Osteoblast (primary cell): Measurements from ENCODE around the gene SLC5A10. TPM values are rescaled to one million over a fixed set of nuclear protein-coding genes. Genes with fewer than 3 reads are reported as not detected.
A peak's percentile ranks its signal among the peaks of the same experiment; 100 is the strongest.
"Not testable (repeated sequence)": the region's sequence is repeated elsewhere in the genome, so short reads cannot be mapped to it uniquely, and the experiment has no call there.

Experiments used
- DNase-seq: peaks from one replicate; pipeline ENCODE4 v3.0.0; 2011; ENCODE audit warnings: low spot score, mixed read lengths; ENCODE audit not compliant: insufficient read length; ENCODE audit errors: missing footprints
- H2AFZ ChIP-seq: 2 replicates; pipeline ENCODE4 v1.6.0; 2011; ENCODE audit warnings: mild to moderate bottlenecking, low read length
- H3K27ac ChIP-seq: 2 replicates; pipeline ENCODE4 v1.5.1; 2011; ENCODE audit warnings: mild to moderate bottlenecking, low read depth, low read length, moderate library complexity
- H3K27me3 ChIP-seq: 2 replicates; pipeline ENCODE4 v1.6.0; 2012; ENCODE audit warnings: mild to moderate bottlenecking, control low read depth, inconsistent platforms, low read length, moderate library complexity; ENCODE audit not compliant: insufficient read depth
- H3K36me3 ChIP-seq: 2 replicates; pipeline ENCODE4 v1.5.1; 2011; ENCODE audit warnings: mild to moderate bottlenecking, low read length, control low read depth, moderate library complexity; ENCODE audit not compliant: insufficient read depth
- H3K4me1 ChIP-seq: 2 replicates; pipeline ENCODE4 v1.5.1; 2011; ENCODE audit warnings: mild to moderate bottlenecking, low read length, control low read depth, moderate library complexity; ENCODE audit not compliant: insufficient read depth
- H3K4me2 ChIP-seq: 2 replicates; pipeline ENCODE4 v1.6.0; 2011; ENCODE audit warnings: mild to moderate bottlenecking, low read length; ENCODE audit not compliant: insufficient read depth
- H3K4me3 ChIP-seq: fragments of 200-600 bp; sonication (generic); 3 replicates; pipeline ENCODE4 v1.5.1; 2012; ENCODE audit warnings: mild to moderate bottlenecking, low read length, inconsistent platforms; ENCODE audit not compliant: insufficient read depth
- H3K79me2 ChIP-seq: 2 replicates; pipeline ENCODE4 v1.6.0; 2012; ENCODE audit warnings: mild to moderate bottlenecking, low read length, control low read depth, inconsistent platforms; ENCODE audit not compliant: insufficient read depth
- H3K9me3 ChIP-seq: 2 replicates; pipeline ENCODE4 v1.5.1; 2011; ENCODE audit warnings: low read depth, low read length, control low read depth
- H4K20me1 ChIP-seq: 2 replicates; pipeline ENCODE4 v1.6.0; 2012; ENCODE audit warnings: mild to moderate bottlenecking, low read length, control low read depth; ENCODE audit not compliant: insufficient read depth
- total RNA-seq: library from RNA; depleted of rRNA; stranded (reverse); fragments of >200 nt; gene quantifications from 2 replicates; pipeline ENCODE4 v1.2.3, GENCODE V29; 2012
- TF ChIP-seq, protein P1 (sequence below): IDR thresholded peaks from 2 replicates; pipeline ENCODE4 v1.5.1; 2011; ENCODE audit warnings: mild to moderate bottlenecking, low read depth, low read length, moderate library complexity; ENCODE audit errors: extremely low read depth

SLC5A10 gene
- total RNA-seq, 1 donor = not detected

DNA sequence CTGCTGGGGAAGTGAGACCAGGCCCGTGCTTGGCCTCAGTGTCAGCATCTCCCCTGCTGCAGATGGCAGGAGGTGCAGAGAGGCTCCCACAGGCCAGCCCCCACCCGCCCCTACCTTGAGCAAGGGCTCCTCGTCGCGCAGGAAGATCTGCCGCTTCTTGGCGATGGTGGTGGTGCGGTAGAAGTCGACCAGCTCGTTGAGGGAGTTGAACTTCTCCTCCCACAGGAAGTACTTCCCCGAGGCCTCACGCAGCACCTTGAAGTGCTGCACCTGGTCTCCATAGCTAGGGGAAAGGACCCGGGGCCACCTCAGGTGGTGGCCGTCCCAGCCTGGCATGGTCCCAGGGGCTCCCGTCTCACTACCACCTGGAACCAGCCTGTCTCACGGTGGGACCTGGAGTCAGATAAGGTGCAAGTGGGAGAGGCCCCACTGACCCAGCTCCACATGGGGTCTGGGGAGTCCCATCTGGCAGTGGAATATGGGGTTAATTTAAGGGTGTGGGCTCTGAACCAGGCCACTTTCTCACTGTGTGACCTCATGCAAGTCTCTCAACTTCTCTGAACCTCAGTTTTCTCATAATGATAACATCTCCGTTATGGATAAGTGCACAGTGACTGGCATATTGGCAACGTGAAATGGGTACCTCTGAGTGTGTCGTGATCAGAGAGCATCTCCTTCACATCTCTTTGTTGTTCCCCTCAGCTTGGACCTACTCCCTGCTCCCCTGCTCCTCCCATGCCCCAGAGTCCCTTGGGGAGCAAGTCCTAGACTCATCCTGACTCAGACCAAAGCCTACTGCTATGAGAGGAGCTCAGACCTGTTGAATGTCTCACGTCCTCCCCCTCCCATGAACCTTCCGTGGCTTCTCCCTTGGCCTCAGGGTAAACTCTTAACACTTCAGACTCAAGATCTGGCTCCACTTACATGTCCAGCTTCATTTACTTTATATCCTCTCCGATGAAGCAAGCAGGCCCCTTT is 72.4 kb downstream of the SLC5A10 start:
- peak; percentile 97 for DNase-seq
- no peak overlapping the region for H3K4me2 ChIP-seq
- no peak overlapping the region for H3K27ac ChIP-seq
- H3K4me3 ChIP-seq = no peak overlapping the region
- no peak overlapping the region for H2AFZ ChIP-seq
- no peaks in the 10 kb centered on the region for H3K36me3 ChIP-seq
- no peaks in the 10 kb centered on the region for H3K4me1 ChIP-seq
- no peaks in the 10 kb centered on the region for H3K9me3 ChIP-seq
- H3K27me3 ChIP-seq = no peaks in the 10 kb centered on the region
- no peaks in the 10 kb centered on the region for H4K20me1 ChIP-seq
- TF ChIP-seq, protein P1, sequence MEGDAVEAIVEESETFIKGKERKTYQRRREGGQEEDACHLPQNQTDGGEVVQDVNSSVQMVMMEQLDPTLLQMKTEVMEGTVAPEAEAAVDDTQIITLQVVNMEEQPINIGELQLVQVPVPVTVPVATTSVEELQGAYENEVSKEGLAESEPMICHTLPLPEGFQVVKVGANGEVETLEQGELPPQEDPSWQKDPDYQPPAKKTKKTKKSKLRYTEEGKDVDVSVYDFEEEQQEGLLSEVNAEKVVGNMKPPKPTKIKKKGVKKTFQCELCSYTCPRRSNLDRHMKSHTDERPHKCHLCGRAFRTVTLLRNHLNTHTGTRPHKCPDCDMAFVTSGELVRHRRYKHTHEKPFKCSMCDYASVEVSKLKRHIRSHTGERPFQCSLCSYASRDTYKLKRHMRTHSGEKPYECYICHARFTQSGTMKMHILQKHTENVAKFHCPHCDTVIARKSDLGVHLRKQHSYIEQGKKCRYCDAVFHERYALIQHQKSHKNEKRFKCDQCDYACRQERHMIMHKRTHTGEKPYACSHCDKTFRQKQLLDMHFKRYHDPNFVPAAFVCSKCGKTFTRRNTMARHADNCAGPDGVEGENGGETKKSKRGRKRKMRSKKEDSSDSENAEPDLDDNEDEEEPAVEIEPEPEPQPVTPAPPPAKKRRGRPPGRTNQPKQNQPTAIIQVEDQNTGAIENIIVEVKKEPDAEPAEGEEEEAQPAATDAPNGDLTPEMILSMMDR = no peak
- H3K79me2 ChIP-seq = no peaks in the 10 kb centered on the region

DNA sequence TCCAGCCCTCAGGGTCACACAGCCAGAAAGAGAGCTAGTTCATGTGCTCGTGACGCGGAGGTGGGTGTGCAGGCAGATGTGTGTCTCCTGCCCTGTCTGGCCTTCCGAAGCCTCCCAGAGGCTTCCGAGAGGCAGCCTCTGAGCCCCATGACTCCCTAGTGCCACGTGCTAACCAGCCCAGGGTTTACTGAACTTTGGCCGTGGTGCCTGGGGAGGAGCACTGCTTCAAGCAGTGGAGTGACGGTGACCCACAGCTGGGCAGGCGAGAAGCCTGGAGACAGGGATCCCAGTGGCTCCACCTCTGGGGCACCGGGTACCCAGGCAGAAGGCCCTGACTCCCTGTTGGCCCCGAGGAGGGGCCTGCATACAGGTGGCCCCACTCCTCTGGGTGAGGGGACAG is 76.7 kb downstream of the SLC5A10 start:
- not testable (repeated sequence) for H3K27ac ChIP-seq, H3K4me3 ChIP-seq, H3K4me2 ChIP-seq, H3K9me3 ChIP-seq, H3K27me3 ChIP-seq, H3K79me2 ChIP-seq, H3K36me3 ChIP-seq, DNase-seq, H4K20me1 ChIP-seq, H3K4me1 ChIP-seq, H2AFZ ChIP-seq

DNA sequence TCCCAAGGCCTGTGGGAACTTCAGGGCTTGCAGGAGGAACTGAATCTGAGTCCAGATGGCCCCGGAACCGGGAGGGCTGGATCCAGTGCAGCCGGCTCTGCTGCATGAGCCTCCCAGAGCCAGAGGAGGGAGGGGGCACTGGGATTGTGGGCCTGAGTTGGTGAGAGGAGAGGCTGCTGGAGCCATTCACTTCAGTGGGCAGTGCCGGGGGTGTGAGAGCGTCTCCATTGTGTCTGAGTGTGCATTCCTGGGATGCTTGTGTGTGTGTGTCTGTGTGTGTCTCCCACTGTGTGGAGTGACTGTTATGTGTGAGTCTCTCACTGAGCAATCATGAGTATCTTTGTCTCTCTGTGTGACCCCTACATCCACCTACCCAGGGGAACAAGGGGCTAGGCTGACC is 77.8 kb downstream of the SLC5A10 start:
- DNase-seq, H3K9me3 ChIP-seq, H3K4me1 ChIP-seq, H3K4me3 ChIP-seq, H3K27ac ChIP-seq, H3K79me2 ChIP-seq, H3K27me3 ChIP-seq, H3K36me3 ChIP-seq, H2AFZ ChIP-seq, H4K20me1 ChIP-seq, H3K4me2 ChIP-seq: not testable (repeated sequence)

GRCh38 chr17:19030771-19031449 is 78.9 kb downstream of the SLC5A10 start:
- H3K9me3 ChIP-seq, H3K4me3 ChIP-seq, H4K20me1 ChIP-seq, H3K4me1 ChIP-seq, H3K27ac ChIP-seq, H2AFZ ChIP-seq, H3K36me3 ChIP-seq, H3K79me2 ChIP-seq, DNase-seq, H3K27me3 ChIP-seq, H3K4me2 ChIP-seq: not testable (repeated sequence)

DNA sequence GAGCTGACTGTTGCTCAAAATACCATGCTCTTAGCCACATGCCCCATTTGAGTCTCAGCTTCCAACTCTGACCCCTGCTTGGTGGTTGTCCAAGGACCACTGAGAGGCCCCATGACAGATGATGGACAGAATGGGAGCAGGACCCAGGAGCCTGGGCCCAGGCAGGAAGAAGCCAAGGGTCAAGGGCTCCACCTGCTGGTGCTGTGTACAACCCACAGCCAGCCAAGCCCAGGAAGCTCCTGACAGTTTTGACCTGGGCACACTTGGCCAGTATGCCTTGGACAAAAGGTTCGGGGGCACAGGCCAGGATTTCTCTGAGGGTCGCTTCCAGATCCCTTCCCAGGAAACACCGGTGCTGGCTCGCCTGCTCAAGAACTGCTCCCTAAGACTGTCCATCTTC is 79.8 kb downstream of the SLC5A10 start:
- H3K9me3 ChIP-seq, DNase-seq, H3K4me2 ChIP-seq, H3K27ac ChIP-seq, H2AFZ ChIP-seq, H3K4me3 ChIP-seq, H3K27me3 ChIP-seq, H4K20me1 ChIP-seq, H3K4me1 ChIP-seq, H3K79me2 ChIP-seq, H3K36me3 ChIP-seq: not testable (repeated sequence)

- H3K9me3 ChIP-seq, H3K79me2 ChIP-seq, H3K4me2 ChIP-seq, H4K20me1 ChIP-seq, H2AFZ ChIP-seq, DNase-seq, H3K27me3 ChIP-seq, H3K4me3 ChIP-seq, H3K27ac ChIP-seq, H3K36me3 ChIP-seq, H3K4me1 ChIP-seq: not testable (repeated sequence)
Measured at GRCh38 chr17:19032377-19032988, 80.5 kb downstream of the SLC5A10 start.

- H3K4me1 ChIP-seq, H4K20me1 ChIP-seq, H3K36me3 ChIP-seq, H3K79me2 ChIP-seq, H3K4me2 ChIP-seq, H3K9me3 ChIP-seq, H3K4me3 ChIP-seq, DNase-seq, H3K27me3 ChIP-seq, H2AFZ ChIP-seq, H3K27ac ChIP-seq: not testable (repeated sequence)
Measured at GRCh38 chr17:19036186-19036585, 84.2 kb downstream of the SLC5A10 start.

DNA sequence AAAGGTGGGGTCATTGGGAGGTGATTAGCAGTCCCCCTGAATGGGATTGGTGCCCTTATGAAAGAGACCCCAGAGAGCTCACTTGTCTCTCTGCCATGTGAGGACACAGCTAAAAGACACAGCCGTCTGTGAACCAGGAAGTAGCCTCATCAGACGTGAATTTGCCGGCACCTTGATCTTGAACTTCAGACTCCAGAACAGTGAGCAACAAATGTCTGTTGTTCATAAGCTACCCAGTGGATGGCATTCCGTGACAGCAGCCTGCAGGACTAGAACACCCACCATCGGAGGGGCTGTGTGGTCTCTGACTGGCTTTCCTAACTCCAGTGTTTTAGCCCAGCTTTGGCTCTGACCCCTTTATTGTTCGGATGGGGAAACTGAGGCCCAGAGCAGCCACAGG is 85.6 kb downstream of the SLC5A10 start:
- H3K4me1 ChIP-seq, DNase-seq, H3K36me3 ChIP-seq, H3K9me3 ChIP-seq, H3K79me2 ChIP-seq, H4K20me1 ChIP-seq, H2AFZ ChIP-seq, H3K27me3 ChIP-seq, H3K4me3 ChIP-seq, H3K27ac ChIP-seq, H3K4me2 ChIP-seq: not testable (repeated sequence)
